Keratinocyte (primary cell): Measurements from ENCODE around the gene JAK1.

ENCODE experiments used
- CTCF ChIP-seq, 3 experiments: IDR thresholded peaks in 1 of 3; conservative IDR thresholded peaks in 1 of 3; optimal IDR thresholded peaks in 1 of 3; 2 replicates in 2 of 3; 3 replicates in 1 of 3; pipeline versions ENCODE3 to v1.5.1; 2011; ENCODE audit warnings: low read length in 3 of 3, mild to moderate bottlenecking in 3 of 3, moderate library complexity in 2 of 3, control low read depth in 1 of 3, inconsistent platforms in 1 of 3; ENCODE audit not compliant: insufficient read depth in 2 of 3; ENCODE audit errors: extremely low read depth in 1 of 3
- EZH2 ChIP-seq: IDR thresholded peaks from one replicate; pipeline ENCODE4 v1.6.1; 2012; ENCODE audit warnings: inconsistent platforms, mild to moderate bottlenecking, low read length, moderate library complexity

- no peak for TF ChIP-seq CTCF (optimal IDR thresholded peaks at IDR 0.05 in 1 of 3, IDR thresholded peaks at IDR 0.05 in 1 of 3, conservative IDR thresholded peaks at IDR 0.05 in 1 of 3; ENCODE audit: extremely low read depth in 1 of 3, insufficient read depth in 2 of 3, low read length in 3 of 3)
- no peak for TF ChIP-seq EZH2
Observed at GRCh38 chr1:65009176-65009575, 42.8 kb upstream of the JAK1 start.
